UCSD-AML1 (cell line): ENCODE measurements around the gene SDC1.

Source experiments
- DNase-seq: peaks from one replicate; lab custom pipeline; 2025; ENCODE audit not compliant: unreplicated experiment; lab: John Stamatoyannopoulos, UW

SDC1 gene

DNA sequence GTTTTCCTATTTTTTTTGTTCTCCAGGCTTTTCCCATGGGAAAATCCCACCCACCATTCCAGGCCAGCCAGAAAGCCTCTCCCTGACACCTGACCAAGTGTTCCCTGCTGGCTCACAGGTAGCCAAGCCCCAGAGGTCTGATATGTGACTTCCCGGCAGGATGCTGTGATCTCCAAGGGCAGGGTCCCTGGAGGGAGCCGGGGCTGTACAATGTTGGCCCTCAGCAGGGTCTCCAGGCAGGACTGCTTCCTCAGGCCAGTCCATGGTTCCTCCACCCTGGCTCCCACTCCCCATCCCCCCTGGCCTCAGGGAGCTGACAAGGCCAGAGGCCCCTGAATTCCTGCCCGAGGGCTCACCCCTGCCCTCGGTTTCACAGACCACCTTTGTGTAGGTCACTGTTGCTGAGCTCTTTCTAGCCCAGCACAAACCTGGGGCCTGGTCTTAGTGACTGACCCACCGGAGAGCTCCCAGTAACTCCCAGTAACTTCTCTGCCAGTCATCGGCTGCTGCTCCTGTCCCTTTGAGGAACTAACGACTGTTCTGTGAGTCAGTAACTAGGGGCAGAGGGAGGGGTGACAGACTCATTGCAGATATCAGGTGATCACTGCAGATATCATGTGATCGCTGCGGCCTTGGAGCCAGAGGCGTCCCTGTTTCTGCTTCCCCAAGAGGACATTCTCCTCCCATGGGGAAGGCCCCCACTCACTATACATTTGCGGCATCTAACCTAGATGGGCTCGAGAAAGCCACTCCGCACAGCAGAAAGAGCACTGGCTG is 38.7 kb downstream of the SDC1 start:
- DNase-seq: peak; percentile 63

DNA sequence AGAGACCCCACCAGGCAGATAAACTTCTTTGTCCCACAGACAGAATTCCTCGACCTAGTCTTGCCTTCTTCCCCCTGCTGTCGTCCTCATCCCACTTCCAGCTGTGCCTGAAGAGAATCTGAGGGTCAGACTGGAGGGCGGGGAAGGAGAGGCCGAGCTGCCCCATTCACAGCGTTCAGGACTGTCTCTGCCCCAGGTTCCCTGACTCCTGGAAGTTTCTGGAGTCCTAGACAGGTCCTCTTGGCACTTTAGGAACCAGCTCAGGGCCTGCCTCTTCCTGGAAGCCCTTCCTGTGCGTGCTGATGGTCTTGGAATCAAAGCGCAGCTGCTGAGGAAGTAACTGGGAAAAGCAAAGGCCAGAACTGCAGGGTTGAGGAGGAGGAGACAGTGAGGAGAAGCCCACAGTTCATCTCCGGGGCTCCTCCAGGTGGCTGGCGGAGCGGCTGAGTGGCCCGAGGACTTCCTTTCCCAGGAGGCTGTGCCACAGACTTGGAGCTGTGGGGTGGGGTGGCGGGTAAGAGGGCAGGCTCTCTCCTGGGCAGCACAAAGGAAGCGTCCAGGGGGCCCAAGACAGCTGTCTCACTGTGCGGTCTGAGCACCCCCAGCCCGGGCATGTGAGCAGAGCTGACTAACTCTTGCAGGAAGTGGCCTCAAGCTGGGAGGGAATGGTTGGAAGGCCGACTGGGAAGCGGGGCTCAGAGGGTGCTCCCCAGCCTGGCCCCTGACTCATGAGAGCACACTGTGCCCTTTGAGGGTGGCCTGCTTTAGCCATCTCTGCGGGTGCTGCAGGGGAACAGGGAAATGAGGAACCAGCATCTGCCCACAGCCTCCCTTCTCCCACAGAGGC is 39.5 kb downstream of the SDC1 start:
- peak; percentile 69 for DNase-seq

DNA sequence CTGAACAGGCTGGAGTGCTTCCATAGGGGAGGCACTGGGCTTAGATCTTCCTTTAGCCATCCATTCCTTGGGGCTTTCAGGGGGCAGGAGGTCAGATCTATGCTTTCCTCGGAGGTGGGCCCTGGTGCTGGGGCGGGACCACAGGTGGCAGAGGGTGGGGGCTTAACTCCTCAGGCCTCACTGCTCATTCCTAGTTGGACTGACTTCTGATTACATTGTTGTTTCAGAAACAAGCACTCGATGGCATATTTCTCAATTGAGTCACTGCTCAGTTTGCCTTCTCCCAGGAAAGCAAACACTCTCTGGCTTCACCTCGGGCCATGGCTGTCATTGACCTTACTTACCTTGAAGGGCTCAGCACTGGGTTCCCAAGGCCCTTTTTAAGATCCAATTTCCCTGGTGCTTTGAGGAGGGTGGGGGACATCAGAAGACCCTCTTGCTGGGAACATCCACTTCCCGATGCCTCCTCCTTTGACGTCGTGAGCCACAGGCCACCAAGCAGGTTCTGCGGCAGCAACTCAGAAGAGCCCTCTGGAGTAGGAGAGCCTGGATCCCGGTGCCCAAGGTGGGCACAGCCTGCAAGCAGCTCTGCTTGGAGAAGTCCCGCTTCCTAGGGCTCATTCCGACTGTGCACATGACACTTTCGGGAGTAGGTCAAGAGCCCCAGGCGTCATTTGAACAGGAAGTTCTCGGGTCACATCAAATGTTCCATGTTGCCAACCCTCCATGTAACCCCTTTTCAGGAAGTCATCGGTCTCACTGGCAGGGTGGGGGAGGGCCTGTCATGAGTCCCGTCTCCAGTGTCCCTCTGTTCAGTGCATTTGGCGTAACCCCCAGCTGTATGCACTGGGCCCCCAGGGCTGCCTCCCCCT is 40.6 kb downstream of the SDC1 start:
- no peak for DNase-seq

DNA sequence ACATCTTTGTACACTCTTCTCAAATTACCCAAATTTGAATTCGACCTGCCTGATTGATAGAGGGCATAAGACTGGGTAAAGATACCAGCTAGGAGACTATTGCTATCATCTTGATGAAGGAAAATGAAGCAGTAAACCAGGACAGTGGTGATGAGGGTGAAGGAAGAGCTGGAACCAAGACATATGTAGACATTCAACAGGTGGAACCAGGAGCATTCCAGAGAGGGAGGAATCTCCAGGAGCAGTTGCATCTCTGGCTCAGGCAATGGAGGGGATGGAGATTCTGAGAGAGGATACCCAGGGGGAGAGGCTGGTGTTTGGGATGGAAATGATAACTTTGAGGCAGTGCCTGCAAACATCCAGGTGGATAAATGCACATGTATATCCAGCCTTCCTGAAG is 41.6 kb downstream of the SDC1 start:
- no peak for DNase-seq

DNA sequence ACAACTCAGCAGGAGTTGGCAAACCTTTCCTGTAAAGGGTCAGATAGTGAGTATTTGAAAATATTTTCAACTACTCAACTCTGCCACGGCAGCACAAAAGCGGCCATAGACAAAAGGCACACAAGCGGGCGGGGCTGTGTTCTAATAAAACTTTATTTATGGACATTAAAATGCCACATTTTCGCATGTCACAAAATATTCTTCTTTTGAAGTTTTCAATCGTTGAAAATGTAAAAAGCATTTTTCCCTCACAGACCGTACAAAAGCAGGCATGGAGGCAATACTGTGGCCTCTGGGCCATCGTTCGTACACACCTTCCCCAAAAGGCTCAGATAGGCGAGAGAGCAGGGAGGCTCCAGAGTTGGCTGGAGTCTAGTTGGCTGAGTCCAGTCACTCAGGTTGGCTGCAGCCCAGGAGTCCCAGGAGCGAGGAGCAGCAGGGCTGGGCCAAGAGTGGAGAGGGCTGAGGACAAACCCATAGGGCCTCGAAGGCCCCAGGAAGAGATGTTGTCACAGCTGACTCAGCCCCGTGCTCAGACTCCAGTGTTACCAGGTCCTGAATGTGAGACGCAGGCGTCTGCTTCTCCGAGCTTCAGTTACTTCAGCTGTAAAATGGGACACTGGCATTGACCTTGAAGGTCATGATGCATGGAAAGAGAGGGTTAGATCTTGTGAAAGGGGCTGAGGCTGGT is 42.5 kb downstream of the SDC1 start:
- no peak for DNase-seq

DNA sequence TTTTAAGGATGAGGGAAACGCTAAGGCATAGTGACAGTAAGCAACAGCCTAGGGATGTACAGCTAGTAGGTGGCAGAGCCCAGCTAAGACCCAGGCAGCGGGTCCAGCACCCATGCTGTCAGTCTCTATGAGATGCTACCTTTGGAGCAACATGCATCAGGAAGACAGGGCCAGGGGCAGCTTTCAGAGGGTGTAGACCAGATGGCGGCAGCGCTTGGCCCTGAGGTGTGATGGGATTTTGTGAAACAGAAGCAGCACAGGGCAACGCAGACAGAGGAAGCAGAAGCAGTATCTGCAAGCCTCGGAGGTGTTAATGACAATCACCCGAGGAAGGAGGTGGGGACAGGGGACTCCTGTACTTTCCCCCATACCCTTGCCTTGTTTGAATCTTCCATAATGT is 43.2 kb downstream of the SDC1 start:
- no peak for DNase-seq

DNA sequence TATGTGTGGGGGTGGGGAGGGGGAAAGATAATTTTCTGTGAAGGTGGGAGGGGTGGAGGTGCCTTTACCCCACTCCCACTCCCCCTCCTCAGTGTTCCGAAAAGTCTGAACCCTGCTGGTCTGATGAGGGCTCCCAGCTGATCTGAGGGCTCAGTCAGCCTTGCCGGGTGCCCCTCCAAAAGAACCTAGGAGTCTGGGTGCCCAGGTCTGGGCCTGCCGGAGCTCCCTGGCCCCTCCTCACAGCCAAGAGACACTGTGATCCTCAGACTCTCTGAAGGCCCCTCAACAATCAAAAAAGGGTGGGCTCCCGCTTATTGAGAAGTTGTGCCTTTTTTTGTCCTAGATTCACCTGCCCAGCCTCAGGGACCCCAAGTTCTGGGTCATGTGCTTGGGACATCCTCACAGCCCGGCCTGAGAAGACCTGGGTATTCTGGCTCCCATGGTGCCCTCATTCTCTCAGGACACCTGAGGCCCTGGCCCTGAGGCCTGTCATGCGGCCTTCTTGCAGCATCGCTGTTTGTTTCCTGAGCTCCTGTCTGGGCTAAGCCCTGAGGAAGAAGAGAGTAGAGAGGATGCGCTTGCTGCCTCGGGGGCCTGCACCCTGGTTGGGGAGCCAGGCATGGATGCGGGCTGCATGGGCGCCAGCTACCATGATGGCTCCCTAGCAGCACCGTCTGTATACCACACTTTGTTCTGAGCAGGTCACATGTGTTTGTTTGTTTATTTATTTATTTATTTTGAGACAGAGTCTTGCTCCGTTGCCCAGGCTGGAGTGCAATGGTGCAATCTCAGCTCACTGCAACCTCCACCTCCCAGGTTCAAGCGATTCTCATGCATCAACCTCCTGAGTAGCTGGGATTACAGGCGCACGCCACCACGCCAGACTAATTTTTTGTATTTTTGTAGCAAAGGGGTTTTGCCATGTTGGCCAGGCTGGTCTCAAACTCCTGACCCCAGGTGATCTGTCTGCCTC is 44.0 kb downstream of the SDC1 start:
- DNase-seq: no peak

DNA sequence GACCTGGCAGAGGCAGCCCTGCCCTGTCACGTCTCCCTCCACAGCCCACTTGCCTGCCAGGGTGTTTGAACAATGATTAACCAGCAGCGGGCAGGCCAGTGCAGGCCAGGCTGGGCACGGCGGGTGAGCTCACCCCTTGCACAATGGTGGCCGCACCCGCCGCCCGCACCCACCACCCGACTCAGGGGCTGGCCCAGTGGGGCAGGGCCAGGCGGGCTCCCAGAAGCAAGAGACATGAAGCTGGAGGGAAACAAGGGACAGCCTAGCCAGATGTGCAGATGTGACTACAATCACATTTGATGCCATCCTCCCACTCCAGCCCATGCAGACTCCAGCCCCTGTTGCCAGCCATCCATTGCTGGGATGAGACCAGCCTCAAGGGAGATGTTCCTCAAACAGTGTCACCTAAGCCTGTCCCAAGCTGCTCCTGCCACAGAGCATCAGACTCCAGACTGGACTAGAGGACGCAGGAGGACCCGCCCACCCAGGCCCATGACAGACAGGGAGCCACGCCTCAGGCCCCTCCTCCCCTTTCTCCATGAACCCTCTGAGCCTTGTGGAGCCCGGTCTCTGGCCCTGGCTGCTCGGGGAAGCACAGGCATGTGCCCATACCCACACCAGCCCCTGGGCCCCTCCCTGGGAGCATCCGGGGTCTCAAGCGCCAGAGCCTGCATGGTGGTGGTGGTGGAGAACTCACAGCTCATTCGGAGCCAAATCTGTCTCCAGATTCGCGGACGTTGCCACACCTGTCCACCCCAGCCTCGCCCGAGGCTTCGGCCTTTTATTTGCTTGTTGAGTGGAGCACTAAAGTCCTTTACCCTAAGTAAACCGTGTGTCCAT is 45.0 kb downstream of the SDC1 start:
- no peak for DNase-seq

DNA sequence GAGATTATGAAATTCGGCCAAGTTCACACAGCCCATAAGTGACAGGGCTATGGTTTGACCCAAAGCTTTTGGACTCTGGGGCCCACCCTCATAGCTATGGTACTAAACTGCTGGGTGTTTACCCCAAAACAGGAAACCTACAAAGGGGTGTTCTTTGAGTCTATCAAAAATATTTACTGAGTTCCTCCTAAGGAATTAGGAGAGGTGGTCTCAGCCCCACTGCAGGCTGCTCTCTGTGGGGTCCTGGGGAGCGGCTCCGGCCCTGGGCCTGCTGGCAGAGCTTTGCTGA is 45.5 kb downstream of the SDC1 start:
- no peak for DNase-seq

DNA sequence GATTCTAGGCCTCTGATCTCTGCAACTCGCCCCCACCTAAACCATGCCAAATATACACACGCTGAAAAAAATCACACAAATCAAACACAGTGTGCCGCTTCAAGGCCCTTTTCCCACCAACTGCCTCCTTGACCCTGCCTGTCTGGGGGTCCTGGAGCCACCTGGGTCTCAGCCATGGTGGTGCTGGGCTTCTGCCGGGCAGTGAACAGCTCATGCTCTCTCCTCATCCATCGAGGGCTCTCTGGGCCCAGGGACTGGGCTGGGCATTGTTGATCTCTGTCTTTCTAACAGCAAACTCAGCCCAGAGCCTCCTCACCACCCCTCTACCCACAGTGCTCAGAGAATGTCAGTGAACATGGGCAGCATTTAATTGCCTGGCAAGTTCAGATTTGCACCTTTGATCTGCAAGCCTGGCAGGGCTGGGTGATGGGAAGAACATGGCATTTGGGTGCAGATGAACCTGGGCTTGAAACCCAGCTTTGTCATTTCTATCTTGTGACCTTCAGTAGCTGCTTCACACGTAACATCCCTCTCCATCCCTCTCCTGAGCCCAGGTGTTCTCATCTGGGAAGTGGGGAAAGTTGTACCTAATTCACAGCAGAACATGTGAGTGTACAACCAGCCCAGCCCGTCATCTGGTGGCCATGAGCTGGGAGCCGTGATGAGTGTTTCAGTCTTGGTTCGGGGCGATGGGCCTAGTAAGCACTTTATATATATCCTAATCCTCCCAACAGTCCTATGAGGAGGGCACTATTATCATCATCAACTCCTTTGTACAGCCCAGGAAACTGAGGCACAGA is 46.1 kb downstream of the SDC1 start:
- no peak for DNase-seq

DNA sequence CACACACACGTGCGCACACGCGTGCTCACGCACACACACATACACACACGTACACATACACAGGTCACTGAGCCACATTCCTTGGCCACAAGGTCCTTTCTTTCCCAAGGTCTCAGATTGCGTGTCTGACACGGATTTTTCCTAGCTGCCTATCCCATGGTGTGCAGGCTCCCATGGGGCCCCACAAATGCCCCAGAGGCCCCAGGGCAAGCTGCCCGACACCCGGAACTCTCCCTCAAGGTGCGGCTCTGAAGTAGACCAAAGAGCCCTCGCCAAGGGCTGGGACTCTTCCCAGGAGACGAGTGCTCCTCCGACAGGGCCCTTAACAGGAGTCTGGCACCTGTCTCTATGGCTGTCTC is 46.7 kb downstream of the SDC1 start:
- DNase-seq: no peak

DNA sequence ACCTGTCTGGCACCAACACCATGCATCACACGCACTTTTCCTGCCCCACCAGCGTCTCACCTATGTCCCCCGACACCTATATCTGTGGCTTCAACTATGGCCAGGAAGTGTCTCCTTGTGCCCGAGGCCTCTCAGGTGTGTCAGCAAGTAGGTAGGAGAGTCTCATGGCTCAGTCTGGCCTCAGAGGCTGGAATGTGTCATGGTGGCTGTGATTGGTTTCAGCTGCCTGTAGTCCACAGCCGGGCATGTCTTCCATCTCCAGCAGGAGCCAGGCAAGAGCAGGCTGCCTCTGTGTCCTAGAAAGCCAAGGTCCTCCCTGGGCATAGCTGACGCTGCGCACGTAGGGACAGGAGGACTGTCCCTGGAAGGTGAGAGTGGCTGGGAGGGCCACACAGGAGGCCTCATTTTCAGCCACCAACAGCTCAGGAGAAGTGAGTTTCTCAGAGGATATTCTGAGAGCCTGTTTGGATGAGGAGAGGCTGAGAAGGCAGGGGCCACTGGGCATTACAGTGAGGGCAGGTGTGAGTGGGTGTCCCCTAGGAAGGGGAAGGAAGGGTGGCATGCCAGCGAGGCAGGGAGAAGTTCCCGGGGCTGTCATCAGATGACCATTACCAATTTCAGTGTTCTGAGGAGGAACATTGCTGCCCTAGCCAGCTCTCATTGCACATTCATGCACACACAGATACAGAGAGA is 47.2 kb downstream of the SDC1 start:
- DNase-seq: no peak

DNA sequence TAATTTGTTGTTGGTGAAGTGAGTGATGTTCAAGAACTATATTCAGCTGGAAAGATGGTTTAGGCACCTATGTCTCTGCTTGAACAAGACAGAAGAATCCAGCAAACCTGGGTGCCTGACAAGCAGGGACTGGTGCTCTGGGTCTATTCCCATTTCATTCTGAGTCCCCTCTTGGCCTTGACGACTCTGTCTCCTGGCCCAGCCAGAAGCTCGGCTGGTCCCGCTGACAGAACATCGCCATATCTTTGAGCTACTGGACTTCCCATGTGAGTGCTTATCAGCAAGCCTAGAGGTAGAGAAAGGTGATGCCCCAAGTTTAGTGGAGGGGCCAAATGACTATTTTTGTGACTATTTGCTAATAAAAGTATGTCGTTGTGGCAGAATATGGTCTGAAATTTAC is 48.2 kb downstream of the SDC1 start:
- no peak for DNase-seq

DNA sequence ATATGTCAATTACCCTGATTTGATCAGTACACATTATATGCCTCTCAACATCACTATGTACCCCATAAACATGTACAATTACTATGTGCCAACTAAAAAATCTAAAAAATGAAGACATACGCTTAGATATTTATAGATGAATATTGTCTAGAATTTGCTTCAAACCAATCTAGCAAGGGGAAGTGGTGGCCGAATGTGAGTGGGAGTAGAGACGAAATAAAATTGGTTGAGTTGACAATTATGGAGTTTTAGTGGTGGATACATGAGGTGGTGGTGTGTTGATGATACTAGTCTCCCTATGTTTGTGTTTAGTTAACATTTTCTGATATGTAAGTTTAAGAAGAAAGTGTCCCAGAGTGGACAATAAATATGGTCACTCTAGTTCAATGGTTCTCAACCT is 49.0 kb downstream of the SDC1 start:
- no peak for DNase-seq

DNA sequence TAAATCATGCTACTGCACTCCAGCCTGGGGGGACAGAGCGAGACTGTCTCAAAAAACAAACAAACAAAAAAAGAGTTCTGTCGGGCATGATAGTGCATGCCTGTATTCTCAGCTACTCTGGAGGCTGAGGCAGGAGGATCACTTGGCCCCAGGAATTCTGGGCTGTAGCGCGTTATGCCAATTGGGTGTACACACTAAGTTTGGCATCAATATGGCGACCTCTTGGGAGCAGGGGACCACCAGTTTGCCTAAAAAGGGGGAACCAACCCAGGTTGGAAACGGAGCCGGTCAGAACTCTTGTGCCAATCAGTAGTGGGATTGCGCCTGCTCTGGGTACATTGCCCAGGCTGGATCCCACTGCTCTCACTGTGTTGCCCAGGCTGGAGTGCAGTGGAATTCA is 49.7 kb downstream of the SDC1 start:
- DNase-seq: no peak

DNA sequence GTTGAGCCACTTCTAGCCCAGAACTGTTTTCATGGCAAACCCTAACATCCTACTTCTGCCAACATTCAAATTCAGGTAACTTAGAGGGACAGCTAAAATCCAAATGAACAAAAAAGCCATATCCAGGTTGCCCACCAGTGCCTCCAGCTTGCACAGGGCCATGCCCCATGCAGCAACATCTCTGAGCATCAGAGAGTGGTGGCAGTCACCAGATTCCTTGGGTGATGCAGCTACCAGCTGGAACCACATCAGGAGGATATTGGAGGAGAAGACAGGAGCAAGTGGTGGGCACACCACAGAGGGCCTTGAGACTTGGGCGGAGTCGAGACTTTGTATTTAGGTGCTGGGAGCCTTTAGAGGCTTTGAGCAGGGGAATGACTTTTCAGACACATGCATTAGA is 50.5 kb downstream of the SDC1 start:
- DNase-seq: no peak

DNA sequence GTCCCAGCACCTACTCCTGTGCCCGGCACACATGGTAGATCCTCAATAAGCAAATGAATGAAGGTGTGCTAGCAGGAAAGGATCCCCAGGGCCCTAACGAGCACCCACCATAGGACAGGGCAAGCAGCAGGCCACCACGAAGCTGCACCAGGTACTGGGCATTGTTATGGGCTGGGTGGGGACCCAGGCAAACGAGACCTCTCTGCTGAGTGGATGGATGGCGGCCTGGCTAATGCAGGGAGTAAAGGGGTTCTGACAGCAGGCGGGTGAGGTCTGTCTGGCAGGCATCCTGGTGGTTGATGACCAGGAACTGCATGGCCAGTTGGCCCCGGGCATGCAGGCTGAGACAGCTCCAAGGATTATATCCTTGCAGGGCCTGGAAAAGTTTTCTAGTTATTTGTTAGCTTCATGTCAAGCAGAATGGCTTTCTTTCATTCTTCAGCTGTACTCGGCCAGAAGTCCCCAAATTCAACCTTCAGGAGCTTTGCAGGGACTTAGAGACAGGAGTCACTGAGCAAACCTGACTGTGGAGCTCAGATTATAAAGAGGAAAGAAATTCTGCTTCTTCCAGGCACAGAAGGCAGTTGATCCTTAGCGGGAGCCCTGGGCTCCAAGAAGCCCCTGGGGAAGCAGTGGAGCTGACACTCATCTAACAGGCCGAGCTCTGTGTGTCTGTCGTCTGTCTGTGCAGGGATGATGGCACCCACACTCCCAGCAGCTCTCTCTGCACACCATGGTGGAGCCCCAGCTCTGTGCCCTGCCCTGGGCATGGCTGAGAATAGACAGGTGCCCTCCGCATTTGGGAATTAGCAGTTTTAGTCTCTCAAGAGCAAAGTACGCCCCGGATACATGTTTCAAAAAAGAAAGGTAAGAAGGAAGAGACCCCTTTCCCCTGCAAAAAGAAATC is 51.2 kb downstream of the SDC1 start:
- no peak for DNase-seq
